ENCODE results near the gene MBD3.

MBD3 gene

GRCh38 chr19:1608359-1609102 is 15.9 kb upstream of the MBD3 start:
- H3K27me3 Mint-ChIP-seq (ENCODE audit: low read depth): no peaks in the 10 kb centered on the region
- no peak overlapping the region for H3K27ac Mint-ChIP-seq
- peaks cover 13% of the 10 kb centered on the region for H3K36me3 Mint-ChIP-seq (ENCODE audit: low read depth)
- no peaks in the 10 kb centered on the region for H3K4me1 Mint-ChIP-seq
- TF ChIP-seq CTCF (IDR thresholded peaks at IDR 0.05; ENCODE audit: unreplicated experiment in 3 of 3): no peak
- H3K9me3 Mint-ChIP-seq: no peaks in the 10 kb centered on the region
- peak overlapping the region in 1 of 3 experiments; percentile 29 for H3K4me3 Mint-ChIP-seq

GRCh38 chr19:1606138-1606651 is 13.5 kb upstream of the MBD3 start:
- TF ChIP-seq CTCF (IDR thresholded peaks at IDR 0.05; ENCODE audit: unreplicated experiment in 3 of 3): no peak
- Mint-ChIP-seq H3K27me3 (ENCODE audit: low read depth) (no peaks in the 10 kb centered on the region), H3K36me3 (ENCODE audit: low read depth) (peaks cover 13% of the 10 kb centered on the region), H3K4me1 (no peaks in the 10 kb centered on the region), H3K9me3 (no peaks in the 10 kb centered on the region), H3K4me3 (peak overlapping the region; percentile 90 to 93 (median 91)), H3K27ac (peak overlapping the region; percentile 93 to 99 (median 98))

- peak; percentile 67 to 73 (median 68) for TF ChIP-seq CTCF (IDR thresholded peaks at IDR 0.05; ENCODE audit: unreplicated experiment in 3 of 3)
- Mint-ChIP-seq H3K36me3 (ENCODE audit: low read depth) (peaks cover 10% of the 10 kb centered on the region), H3K27me3 (ENCODE audit: low read depth) (no peaks in the 10 kb centered on the region), H3K27ac (peak within 1 kb of the TSS; percentile 93 to 99 (median 98)), H3K4me1 (no peaks in the 10 kb centered on the region), H3K9me3 (no peaks in the 10 kb centered on the region), H3K4me3 (peak within 1 kb of the TSS; percentile 90 to 93 (median 91))
These were observed 12.8 kb upstream of the MBD3 start, which contains the start of gene UQCR11 for GRCh38 chr19:1605236-1606137. UQCR11 (minus strand) TSS chr19:1605462; CDS start chr19:1605409, 53 bp downstream.

- peak overlapping the region in 1 of 3 experiments; percentile 60 for H3K4me3 Mint-ChIP-seq
- H3K27ac Mint-ChIP-seq: no peak overlapping the region
- H3K36me3 Mint-ChIP-seq (ENCODE audit: low read depth): peaks cover 20% of the 10 kb centered on the region
- no peaks in the 10 kb centered on the region for H3K9me3 Mint-ChIP-seq
- TF ChIP-seq CTCF (IDR thresholded peaks at IDR 0.05; ENCODE audit: unreplicated experiment in 3 of 3): no peak
- no peaks in the 10 kb centered on the region for H3K27me3 Mint-ChIP-seq (ENCODE audit: low read depth)
- no peaks in the 10 kb centered on the region for H3K4me1 Mint-ChIP-seq
These were observed 9.5 kb upstream of the MBD3 start for GRCh38 chr19:1602091-1602707.

- peak overlapping the region; percentile 20 to 44 (median 23) for H3K4me3 Mint-ChIP-seq
- H3K4me1 Mint-ChIP-seq: no peaks in the 10 kb centered on the region
- TF ChIP-seq CTCF (IDR thresholded peaks at IDR 0.05; ENCODE audit: unreplicated experiment in 3 of 3): no peak
- no peak overlapping the region for H3K27ac Mint-ChIP-seq
- H3K27me3 Mint-ChIP-seq (ENCODE audit: low read depth): no peaks in the 10 kb centered on the region
- no peaks in the 10 kb centered on the region for H3K9me3 Mint-ChIP-seq
- peaks cover 24% of the 10 kb centered on the region for H3K36me3 Mint-ChIP-seq (ENCODE audit: low read depth)
These were observed 9.0 kb upstream of the MBD3 start for GRCh38 chr19:1601613-1602064.

All from nephron (organoid).